Measurements from ENCODE around the gene GCGR.

DNA sequence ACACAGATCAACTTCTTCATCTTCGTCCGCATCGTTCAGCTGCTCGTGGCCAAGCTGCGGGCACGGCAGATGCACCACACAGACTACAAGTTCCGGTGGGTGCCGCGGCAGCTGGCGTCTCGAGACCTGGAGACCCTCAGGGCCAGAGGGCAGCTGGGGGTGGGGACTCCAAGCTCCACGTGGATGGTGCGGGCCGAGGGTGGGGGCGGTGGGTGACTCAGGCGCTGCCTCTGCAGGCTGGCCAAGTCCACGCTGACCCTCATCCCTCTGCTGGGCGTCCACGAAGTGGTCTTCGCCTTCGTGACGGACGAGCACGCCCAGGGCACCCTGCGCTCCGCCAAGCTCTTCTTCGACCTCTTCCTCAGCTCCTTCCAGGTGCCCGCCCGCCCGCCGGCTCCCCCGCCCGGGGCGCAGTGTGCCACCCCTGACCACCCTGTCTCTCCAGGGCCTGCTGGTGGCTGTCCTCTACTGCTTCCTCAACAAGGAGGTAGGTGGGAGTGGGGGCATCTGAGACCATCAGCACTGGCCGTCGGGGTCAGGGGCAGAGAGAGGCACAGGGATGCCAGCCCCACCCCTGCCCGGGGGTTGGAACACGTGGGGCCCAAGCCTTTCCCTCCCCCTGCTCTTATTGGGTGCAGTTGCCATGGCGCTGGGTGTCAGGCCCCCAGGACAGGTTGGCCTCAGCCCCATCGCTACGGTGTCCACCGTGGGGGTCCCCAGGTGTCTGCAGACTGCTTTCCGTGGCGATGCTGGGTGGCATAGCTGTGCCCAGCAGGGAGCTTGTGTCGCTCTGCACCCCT lies 8.8 kb downstream of the GCGR start:
- TF ChIP-seq, protein P1, sequence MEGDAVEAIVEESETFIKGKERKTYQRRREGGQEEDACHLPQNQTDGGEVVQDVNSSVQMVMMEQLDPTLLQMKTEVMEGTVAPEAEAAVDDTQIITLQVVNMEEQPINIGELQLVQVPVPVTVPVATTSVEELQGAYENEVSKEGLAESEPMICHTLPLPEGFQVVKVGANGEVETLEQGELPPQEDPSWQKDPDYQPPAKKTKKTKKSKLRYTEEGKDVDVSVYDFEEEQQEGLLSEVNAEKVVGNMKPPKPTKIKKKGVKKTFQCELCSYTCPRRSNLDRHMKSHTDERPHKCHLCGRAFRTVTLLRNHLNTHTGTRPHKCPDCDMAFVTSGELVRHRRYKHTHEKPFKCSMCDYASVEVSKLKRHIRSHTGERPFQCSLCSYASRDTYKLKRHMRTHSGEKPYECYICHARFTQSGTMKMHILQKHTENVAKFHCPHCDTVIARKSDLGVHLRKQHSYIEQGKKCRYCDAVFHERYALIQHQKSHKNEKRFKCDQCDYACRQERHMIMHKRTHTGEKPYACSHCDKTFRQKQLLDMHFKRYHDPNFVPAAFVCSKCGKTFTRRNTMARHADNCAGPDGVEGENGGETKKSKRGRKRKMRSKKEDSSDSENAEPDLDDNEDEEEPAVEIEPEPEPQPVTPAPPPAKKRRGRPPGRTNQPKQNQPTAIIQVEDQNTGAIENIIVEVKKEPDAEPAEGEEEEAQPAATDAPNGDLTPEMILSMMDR (IDR thresholded peaks at IDR 0.05), result no peak
- TF ChIP-seq POLR2A (IDR thresholded peaks at IDR 0.05) (no peak), POLR2AphosphoS5 (IDR thresholded peaks at IDR 0.05; ENCODE audit: insufficient read depth in 1 of 2, low read depth in 1 of 2) (no peak)

All from vagina (tissue), 2 donors.